ENCODE results near the gene MAEA. TPM values are rescaled to one million over a fixed set of nuclear protein-coding genes. Genes with fewer than 3 reads are reported as not detected.

Gene MAEA
- total and polyA plus RNA-seq, 2 experiments from 2014 or later, result 66.6 to 73.2 TPM

- no peak for DNase-seq (ENCODE audit: low spot score)
- Histone ChIP-seq H3K9me3 (ENCODE audit: low read depth) (no peaks in the 10 kb centered on the region), H3K4me2 (no peak overlapping the region), H2AFZ (no peak overlapping the region), H3K4me1 (ENCODE audit: insufficient read depth) (no peaks in the 10 kb centered on the region), H3K4me3 (no peak overlapping the region), H3K27ac (no peak overlapping the region), H3K27me3 (no peaks in the 10 kb centered on the region), H3K79me2 (no peaks in the 10 kb centered on the region), H3K36me3 (replicated peaks; ENCODE audit: insufficient read depth, low read depth) (no peaks in the 10 kb centered on the region), H3K9me2 (replicated peaks; ENCODE audit: insufficient read depth) (no peaks in the 10 kb centered on the region), H4K20me1 (ENCODE audit: insufficient read depth, poor library complexity, severe bottlenecking) (no peaks in the 10 kb centered on the region)
- 97% methylated on average over 46 of the region's 51 CpGs for WGBS (ENCODE audit: low lambda C conversion rate, missing lambda C conversion rate)
- no peak for TF ChIP-seq CTCF (IDR thresholded peaks at IDR 0.05; ENCODE audit: poor library complexity)
- TF ChIP-seq EZH2 (IDR thresholded peaks at IDR 0.05; ENCODE audit: borderline replicate concordance), result no peak
- TF ChIP-seq EZH2phosphoT487 (IDR thresholded peaks at IDR 0.05; ENCODE audit: low read depth, severe bottlenecking, unreplicated experiment), result no peak
Observed at GRCh38 chr4:1328267-1329155, 38.8 kb downstream of the MAEA start.

GRCh38 chr4:1329408-1330371 is 40.0 kb downstream of the MAEA start:
- Histone ChIP-seq H3K4me2 (no peak overlapping the region), H3K27me3 (no peaks in the 10 kb centered on the region), H3K9me3 (ENCODE audit: low read depth) (no peaks in the 10 kb centered on the region), H2AFZ (no peak overlapping the region), H3K79me2 (no peaks in the 10 kb centered on the region), H3K4me1 (ENCODE audit: insufficient read depth) (no peaks in the 10 kb centered on the region), H3K4me3 (no peak overlapping the region), H3K27ac (no peak overlapping the region), H3K9me2 (replicated peaks; ENCODE audit: insufficient read depth) (no peaks in the 10 kb centered on the region), H3K36me3 (replicated peaks; ENCODE audit: insufficient read depth, low read depth) (no peaks in the 10 kb centered on the region), H4K20me1 (ENCODE audit: insufficient read depth, poor library complexity, severe bottlenecking) (no peaks in the 10 kb centered on the region)
- 95% methylated on average over 33 of the region's 34 CpGs for whole genome bisulfite sequencing (ENCODE audit: low lambda C conversion rate, missing lambda C conversion rate)
- TF ChIP-seq CTCF (IDR thresholded peaks at IDR 0.05; ENCODE audit: poor library complexity) (no peak), EZH2 (IDR thresholded peaks at IDR 0.05; ENCODE audit: borderline replicate concordance) (no peak), EZH2phosphoT487 (IDR thresholded peaks at IDR 0.05; ENCODE audit: low read depth, severe bottlenecking, unreplicated experiment) (no peak)
- DNase-seq (ENCODE audit: low spot score), result no peak

DNA sequence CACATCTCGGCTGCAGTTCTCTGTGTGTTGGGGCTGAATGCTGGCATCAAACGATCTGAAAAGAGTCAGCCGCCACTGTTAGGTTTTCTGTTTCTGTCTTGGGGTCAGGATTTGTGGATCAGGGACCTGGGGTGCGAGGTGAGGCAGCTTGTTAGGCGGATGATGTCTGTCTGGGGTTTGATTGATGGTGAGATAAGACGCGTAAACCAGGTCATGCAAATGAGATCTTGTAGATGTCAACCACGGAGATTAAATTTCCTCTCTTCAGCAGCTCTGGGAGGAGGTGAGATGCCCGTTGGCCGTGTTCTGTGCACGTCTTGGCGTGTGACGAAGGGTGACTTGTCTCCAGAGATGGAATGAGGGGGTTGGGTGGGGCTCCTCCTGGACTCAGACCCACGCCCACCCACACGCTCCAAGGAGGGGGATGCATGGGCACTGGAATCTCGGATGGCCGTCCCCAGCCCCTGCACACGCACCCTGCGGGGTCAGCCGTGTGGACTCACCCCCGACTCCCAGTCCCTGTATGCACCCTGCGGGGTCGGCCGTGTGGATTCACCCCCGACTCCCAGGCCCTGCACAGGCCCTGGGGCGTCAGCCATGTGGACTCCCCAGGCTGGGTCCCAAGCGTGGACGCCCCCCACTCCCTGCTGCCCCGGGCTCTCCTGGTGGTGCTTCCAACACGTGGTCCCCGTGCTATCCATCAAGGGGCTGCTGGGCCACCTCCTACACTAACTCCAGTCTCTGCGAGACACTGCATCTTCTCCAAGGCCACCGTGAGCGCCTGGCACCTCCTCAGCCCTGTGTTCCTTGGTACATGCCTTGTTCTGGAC is 41.3 kb downstream of the MAEA start:
- Histone ChIP-seq H3K27me3 (no peaks in the 10 kb centered on the region), H2AFZ (no peak overlapping the region), H3K27ac (no peak overlapping the region), H3K36me3 (replicated peaks; ENCODE audit: insufficient read depth, low read depth) (no peaks in the 10 kb centered on the region), H3K9me3 (ENCODE audit: low read depth) (no peaks in the 10 kb centered on the region), H3K4me1 (ENCODE audit: insufficient read depth) (no peaks in the 10 kb centered on the region), H3K4me2 (no peak overlapping the region), H3K9me2 (replicated peaks; ENCODE audit: insufficient read depth) (no peaks in the 10 kb centered on the region), H3K4me3 (no peak overlapping the region), H4K20me1 (ENCODE audit: insufficient read depth, poor library complexity, severe bottlenecking) (no peaks in the 10 kb centered on the region), H3K79me2 (no peaks in the 10 kb centered on the region)
- 93% methylated on average over 33 of the region's 34 CpGs for WGBS (ENCODE audit: low lambda C conversion rate, missing lambda C conversion rate)
- DNase-seq (ENCODE audit: low spot score), result no peak
- TF ChIP-seq EZH2 (IDR thresholded peaks at IDR 0.05; ENCODE audit: borderline replicate concordance) (no peak), EZH2phosphoT487 (IDR thresholded peaks at IDR 0.05; ENCODE audit: low read depth, severe bottlenecking, unreplicated experiment) (no peak), CTCF (IDR thresholded peaks at IDR 0.05; ENCODE audit: poor library complexity) (no peak)
